ENCODE measurements around the gene TRNAU1AP. TPM values are rescaled to one million over a fixed set of nuclear protein-coding genes. Genes with fewer than 3 reads are reported as not detected.

Gene TRNAU1AP
- polyA plus RNA-seq, 3 donors from 2014 or later: 31.2 to 42.7 (median 37.8) TPM

Other genes with a start within 250 kb of the TRNAU1AP start
- gene MED18, start 224.0 kb upstream of the TRNAU1AP start, polyA plus RNA-seq: 10 to 100 TPM in 1 of 3 donors, 1 to 10 TPM in 2; 2.3 to 15.8 (median 4.5) TPM
- gene PHACTR4, start 183.3 kb upstream of the TRNAU1AP start, polyA plus RNA-seq: 10 to 100 TPM in 1 of 3 donors, 1 to 10 TPM in 2; 4.2 to 22.5 (median 6.9) TPM
- gene RCC1, start 47.0 kb upstream of the TRNAU1AP start, polyA plus RNA-seq: 10 to 100 TPM; 11.4 to 16.0 (median 12.4) TPM
- not detected for gene RAB42, start 39.2 kb downstream of the TRNAU1AP start, polyA plus RNA-seq
- gene TAF12, start 90.0 kb downstream of the TRNAU1AP start, polyA plus RNA-seq: 10 to 100 TPM; 54.8 to 68.9 (median 60.7) TPM
- gene RNU11, start 95.5 kb downstream of the TRNAU1AP start, polyA plus RNA-seq: not detected
- gene GMEB1, start 115.7 kb downstream of the TRNAU1AP start, polyA plus RNA-seq: 10 to 100 TPM; 13.4 to 29.2 (median 15.3) TPM
- 100 to 1,000 TPM in 2 of 3 donors, 10 to 100 TPM in 1; 78.1 to 210 (median 129) TPM for gene YTHDF2, start 183.9 kb downstream of the TRNAU1AP start, polyA plus RNA-seq

Data from immature natural killer cell (primary cell).